NCI-H2107 treated with DMSO at 0.1 percent for 48 hours (cell line): Measurements from ENCODE around the gene CACNA1B.

Experiments
- DNase-seq: peaks from one replicate; lab custom pipeline; 2025; ENCODE audit not compliant: unreplicated experiment; lab: John Stamatoyannopoulos, UW

The CACNA1B gene

DNA sequence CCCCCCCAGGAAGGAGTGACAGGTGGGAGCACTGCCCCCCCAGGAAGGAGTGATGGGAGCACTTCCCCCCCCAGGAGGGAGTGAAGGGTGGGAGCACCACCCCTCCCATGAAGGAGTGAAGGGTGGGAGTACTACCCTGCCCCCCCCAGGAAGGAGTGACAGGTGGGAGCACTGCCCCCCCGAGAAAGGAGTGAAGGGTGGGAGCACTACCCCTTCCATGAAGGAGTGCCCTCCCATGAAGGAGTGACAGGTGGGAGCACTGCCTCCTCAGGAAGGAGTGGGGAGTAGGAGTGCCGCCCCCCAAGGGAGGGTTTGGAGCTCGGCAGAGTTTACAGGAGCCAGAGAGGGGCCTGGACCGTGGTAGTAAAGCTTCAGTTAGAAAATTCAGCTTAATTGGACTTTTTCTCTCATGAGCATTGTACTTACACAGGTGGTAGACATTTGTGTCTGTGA lies 100.7 kb downstream of the CACNA1B start:
- DNase-seq = no peak

DNA sequence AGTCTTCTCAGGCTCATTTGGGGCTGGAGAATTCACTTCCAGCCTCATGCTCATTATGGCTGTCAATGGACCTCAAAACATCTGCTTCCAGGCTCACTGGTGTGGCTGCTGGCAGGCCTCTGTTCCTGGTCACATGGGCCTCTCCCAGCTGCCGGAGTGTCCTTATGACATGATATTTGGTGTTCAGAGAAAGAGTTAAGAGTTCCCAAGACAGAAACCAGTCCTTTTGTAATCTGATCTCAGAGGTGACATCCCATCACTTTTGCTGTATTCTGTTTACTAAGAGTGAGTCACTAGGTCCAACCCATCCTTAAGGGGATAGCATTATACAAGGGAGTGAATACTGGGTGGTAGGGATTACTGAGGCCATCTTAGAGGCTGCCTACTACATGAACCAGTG lies 104.6 kb downstream of the CACNA1B start:
- peak; percentile 15 for DNase-seq

DNA sequence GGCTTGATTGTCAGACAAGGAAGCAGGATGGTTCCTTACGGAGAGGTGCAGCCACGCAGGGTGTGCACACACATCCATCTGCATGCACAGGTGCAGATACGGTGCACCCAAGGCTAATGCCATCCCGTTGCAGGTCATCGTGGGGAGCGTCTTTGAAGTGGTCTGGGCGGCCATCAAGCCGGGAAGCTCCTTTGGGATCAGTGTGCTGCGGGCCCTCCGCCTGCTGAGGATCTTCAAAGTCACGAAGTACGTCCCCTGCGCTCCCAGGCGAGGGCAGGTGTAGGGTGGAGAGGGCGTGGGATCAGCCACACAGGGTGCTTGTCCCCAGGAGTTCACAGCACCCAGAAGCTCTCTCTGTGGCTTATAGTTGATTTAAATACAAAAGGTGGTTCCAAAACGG lies 106.4 kb downstream of the CACNA1B start:
- no peak for DNase-seq

DNA sequence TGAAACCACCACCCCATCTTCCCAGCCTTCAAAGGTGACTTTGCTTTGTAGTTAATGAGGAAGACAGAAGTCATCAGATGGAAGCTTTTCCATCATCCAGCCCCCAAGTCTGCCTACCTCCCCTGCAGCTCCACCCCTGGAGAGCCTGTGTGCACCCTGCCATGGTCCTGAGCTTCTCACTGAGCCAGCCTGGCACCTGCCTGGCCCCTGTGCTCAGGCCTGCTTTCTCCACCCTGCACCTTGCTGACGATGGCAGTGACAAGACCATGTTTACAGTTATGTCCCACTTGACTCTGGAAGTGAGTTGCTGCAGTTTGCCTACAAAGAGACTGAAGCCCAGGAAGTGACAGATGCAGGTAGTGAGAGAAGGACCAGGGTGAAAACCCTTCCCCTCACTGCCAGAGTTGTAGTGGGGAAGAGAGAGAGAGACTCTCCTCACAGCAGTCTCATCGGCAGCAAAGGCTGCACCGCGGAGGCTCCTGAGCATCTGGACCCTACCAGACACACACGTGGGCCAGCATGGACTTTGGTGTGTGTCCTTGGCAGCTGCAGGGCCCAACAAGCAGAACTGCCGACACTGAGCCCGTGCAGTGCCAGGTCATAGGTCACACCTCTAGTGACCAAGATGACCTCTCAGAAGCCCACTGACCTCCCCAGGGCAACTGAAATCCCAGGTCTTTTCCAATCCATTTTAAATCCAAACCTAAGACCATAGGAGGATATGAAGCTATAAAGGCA lies 107.1 kb downstream of the CACNA1B start:
- no peak for DNase-seq

DNA sequence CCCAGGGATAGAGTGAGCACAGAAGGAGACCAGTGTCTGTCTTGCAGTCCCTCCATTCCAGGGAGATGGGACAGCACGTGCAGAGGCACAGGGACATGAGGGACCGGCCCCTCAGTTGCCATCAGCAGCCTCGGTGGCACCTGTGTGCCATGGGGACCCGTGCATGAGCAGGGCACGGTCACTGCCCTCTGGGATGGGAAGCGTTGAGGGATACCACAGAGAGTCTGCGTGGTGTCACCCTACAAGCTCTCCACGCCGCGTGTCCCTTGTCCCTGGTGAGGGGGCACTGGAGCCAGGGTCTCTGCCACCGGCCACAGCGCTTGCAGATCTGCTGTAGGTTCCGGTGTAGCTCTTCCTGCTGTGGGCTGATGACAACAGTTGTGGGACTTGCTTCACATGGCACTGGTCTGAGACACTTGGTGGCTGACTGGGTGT lies 108.1 kb downstream of the CACNA1B start:
- no peak for DNase-seq

DNA sequence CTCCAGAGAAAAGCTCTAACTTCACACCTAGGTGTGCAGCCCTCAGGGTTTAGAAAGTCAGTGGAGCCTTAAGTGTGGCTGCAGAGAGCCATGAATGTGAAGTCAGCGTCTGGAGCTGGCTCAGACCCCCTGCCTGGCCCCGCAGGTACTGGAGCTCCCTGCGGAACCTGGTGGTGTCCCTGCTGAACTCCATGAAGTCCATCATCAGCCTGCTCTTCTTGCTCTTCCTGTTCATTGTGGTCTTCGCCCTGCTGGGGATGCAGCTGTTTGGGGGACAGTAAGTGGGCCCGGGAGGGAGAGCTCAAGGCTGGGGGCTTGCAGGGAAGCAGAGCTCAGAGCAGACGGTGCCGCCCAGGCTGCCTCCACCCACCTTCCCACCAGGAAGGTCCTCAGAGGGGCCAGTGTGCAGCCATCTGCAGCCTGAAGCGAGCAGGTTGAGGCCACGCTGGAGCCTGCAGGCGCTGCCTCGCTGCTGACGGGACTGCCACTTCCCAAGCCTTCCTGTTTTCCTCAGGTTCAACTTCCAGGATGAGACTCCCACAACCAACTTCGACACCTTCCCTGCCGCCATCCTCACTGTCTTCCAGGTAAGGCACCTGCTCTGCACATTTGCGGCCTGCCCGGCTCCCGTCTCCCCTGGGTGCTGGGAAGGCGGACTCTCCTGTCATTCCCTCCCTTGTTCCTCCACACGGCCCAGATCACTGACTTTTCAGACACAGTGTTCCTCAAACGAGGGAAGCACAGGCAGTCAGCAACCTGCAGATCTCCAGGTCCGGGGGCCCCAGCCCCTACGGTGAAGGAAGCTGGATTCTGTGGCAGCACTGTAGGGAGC lies 108.9 kb downstream of the CACNA1B start:
- DNase-seq = no peak

DNA sequence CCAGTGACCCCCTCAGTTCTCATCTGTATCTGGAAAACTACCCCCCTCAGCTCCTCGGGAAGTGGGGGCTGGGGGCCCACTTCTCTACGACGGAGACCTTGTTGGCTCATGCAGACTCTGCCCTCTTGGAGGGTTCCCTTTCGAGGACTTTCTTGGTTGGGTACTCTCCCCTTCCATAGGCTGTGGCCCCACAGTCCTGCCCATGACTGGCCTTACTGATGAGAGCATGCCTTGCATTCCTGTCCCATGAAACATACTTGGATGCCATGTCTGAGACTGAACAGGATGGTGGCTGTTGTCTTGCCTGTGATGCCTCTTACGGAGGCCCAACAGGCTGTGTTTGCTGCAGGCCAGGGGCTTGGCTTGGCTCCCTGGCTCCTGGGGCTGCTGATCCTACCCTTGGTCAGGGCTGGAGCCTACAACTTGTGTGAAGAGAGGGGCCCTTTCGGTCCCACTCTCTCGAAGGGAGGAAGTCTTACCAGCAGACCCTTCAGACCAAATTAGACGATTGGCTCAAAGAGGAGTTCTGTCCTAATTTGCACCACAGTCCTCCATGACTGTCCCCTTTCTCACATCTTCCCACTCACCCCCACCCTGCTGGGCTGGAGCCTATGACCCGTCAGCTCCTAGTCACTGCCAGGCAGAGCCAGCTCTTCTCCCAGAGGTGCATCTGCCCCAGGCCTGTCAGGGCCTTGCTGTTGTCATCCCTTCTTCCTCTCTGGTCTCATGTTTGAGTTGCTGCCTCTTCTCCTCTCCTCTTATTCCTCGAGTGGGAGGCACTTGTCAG lies 109.9 kb downstream of the CACNA1B start:
- no peak for DNase-seq

DNA sequence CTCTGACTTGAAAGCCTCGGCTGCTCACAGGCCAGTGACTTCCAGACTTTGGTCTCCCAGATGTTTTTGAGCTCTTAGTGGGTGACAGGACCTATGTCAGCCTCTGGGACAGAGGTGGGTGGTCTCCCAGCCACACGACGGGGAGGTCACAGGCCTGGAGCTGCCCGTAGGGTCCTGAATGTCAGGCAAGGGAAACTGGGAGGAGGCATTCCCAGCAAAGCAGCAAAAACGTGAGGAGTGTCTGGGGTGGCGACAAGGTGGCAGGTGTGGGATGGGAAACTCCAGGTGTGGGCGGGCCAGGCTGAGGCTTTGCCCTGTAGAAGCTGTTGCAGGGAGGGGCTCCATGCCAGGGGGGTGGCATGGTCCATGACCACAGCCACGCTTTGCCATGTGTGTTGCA lies 110.5 kb downstream of the CACNA1B start:
- no peak for DNase-seq

DNA sequence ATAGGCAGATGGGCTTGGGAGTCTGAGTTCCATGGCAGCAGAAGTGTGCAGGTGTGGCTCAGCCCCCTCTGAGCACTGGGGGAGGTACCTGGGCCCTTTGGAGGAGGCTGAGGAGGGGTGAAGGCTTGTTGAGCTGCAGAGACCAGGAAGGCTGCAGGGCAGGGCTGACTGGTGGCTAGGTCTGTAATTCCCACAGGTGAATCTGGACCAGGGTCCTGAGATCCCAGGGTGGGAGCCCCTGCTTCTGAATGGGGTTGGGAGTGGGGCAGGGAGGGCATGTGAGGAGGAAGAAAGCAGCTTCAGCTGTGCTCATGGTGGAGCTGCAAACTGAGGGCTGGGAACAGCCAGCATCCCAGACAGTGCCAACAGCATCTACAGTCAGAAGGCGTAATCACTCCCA lies 111.1 kb downstream of the CACNA1B start:
- no peak for DNase-seq

DNA sequence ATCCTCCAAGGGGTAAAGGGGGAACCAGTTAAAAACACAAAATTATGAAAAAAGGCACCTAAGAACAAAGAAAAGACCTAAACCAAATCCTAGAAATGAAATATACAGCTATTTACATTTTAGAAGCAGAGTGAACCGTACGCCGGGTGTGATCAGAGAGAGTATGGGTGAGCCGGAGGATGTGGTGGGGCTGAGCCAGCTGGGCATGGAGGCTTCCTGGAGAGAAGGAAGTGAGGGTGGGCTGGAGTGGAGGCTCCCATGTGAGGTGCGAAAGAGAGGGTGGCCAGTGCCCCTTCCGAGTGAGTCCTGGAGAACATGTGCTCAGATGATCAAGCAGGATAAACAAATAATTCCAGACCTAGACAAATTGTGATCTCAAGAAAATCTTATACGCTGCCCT lies 111.6 kb downstream of the CACNA1B start:
- DNase-seq = no peak

DNA sequence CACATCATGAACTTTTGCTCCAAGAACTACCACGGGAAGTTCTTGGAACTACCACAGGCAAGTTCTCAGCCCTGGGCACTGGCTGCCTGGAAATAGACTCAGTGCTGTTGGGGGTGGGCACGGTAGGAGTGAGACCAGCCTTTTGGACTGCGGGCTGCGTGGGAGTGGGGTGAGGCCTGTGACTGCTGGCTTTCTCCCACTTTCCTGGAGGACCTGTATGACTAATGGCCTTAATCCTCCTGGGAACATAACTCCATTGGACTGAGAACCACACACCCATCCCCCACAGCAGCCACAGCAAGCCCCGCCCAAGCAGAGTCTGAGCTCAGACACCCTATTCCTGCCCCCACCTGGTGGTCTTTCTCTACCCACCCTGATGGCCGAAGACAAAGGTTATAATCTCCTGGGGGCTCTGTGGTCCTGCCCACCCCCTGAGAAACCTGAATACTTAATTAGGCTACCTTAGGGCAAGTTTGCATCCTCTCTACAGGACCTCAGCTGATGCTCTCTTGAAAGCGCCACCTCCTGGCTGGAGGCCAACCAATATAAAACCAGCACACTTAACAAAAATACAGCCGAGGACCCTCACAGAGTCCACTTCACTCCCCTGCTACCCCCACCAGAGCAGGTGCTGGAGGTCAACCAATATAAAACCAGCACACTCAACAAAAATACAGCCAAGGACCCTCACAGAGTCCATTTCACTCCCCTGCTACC lies 112.6 kb downstream of the CACNA1B start:
- DNase-seq = no peak

DNA sequence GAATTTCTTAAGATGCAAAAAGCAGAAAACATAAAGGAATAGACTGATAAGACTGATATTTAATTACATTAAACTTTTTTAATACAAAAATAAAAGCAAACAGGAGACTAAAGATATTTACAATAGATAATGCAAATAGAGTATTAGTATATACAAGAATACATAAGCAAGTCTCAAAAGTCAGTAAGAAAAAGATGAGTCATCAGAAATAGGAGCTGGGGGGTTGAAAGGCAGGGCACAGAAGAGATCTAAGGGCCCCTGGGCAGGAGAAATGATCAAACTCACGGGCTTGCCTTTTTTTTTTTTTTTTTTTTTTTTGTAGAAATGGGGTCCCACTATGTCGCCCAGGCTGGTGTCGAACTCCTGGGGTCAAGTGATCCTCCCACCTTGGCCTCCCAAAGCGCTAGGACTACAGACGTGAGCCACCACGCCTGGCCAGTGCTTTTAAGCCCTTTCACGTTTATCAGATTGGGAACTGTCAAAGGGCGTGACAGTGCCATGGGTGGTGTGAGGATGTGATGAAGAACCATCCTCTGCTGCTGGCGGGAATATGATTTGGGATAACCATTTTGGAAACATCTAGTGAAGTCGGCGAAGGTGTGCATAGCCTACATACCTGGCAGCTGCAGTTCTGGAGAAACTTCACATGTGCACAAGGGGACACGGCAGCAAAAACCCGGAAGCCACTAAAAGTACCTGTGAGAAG lies 126.1 kb downstream of the CACNA1B start:
- no peak for DNase-seq

DNA sequence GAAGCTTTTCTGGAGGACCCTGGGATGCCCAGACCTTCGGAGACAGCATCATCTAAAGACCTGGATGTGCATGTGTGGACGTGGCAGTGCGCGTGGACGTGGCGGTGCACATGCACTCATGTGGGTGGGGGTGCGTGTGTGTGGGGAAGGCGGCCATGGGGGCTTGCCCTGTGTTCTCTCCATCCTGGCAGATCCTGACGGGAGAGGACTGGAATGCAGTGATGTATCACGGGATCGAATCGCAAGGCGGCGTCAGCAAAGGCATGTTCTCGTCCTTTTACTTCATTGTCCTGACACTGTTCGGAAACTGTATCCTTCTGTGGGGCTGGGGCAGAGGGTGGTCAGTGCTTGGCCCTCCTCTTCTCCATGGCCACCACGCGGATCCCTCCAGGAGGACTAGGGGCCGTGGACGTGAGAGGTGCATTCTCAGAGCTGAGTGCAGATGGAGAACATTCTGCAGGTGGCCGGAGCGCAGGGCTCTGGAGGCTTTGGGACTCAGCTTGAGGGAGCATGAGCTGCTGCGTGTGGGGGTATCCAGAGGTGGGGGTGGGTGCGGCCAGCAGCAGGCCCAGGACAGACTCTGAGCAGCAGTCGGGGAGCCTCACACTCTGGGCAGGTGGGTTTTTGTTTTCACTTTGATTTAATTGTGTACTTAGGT lies 129.1 kb downstream of the CACNA1B start:
- DNase-seq = no peak

DNA sequence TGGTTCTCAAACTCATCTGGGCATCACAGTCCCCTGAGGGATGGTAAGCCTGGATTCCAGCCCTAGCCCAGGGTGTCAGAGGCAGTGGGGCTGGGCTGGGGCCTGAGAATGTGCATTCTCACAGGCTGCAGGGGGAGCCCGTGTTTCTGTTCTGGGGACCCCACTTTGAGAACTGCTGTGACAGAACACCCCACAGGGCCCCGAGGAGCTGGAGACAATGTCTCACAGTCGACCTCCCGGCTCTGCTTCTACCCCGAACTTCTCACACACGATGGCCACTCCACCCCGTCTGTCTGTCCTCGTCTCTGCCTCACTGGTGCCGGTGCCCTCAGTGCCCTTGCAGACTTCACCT lies 130.0 kb downstream of the CACNA1B start:
- no peak for DNase-seq

DNA sequence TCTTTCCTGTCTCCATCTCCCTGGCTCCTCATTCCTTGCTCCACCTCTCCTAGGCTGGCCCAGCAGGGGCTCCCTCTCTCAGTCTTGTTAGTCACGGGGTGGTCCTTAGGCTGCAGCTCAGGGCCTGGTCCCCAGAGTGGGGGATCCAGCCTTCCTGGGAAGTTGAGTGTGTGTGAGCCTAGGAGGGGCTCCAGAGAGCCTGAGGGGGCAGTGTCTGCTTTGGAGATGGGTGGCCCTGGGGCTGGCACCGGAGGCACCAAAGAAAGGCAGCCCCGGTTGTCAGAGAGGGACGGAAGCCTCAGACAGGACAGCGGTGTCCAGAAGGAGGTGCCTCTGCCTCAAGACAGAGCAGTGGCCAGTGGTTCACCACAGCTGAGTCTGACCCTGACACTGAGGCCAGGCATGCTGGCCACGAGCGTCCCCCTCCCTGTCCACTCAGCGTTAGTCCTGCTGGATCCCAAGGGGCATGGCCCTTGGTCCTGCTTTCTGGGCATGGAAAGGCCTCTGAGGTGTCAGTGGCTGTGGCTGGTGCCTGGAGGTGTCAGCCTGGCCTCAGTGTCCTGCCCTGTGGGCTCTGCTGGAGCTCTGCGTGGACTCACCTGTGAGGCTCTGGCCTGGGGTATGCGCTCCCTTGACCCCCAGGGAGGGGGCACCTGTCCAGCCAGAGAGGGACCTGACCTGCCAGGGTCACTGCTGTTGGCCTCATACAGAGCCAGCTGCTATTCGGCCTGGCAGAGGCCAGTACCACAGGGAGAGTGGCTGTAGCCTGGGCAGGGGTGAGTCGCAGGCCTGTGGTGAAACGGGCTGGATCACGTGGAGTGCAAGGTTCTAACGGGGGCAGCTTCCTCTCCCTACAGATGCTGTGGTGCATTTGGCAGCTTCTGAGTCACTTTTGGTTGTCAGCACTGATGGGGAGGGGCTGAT lies 130.6 kb downstream of the CACNA1B start:
- no peak for DNase-seq

DNA sequence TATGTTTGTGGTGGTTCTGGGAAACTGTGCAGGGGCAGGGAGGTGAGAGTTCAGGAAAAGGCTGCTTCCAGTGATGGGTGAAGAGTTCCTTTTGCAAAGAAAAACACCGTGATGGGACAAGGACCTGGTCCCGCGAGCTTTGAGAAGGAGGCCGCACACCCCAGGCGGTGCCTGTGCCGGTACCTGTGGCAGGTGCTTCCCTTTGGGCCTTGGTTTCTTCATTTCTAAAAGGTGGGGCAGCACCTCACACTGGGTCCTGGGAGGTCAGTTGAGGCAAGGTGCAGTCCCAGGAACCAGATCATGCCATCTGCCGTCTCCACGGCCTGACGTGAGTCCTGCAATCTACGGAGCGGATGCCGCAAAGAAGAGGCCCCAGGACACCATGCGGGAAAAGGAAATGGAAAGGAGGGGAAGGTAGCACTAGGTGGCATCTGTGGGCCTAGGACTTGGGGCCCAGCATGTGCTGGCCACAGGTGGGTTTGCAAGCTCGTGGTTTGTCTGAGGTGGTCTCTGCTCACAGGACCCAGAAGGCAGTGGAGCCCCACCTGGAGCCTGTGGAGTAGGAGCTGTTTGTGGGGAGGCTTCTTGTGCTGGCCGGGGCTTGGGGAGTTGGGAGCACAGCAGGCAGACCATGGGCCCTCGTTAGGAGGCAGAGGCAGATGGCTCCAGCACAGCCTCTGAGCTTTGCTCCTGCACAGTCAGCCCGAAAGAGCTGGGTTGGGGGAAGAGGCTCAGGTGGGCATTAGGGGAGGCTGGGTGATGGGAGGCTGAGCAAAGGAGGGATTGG lies 131.6 kb downstream of the CACNA1B start:
- no peak for DNase-seq

DNA sequence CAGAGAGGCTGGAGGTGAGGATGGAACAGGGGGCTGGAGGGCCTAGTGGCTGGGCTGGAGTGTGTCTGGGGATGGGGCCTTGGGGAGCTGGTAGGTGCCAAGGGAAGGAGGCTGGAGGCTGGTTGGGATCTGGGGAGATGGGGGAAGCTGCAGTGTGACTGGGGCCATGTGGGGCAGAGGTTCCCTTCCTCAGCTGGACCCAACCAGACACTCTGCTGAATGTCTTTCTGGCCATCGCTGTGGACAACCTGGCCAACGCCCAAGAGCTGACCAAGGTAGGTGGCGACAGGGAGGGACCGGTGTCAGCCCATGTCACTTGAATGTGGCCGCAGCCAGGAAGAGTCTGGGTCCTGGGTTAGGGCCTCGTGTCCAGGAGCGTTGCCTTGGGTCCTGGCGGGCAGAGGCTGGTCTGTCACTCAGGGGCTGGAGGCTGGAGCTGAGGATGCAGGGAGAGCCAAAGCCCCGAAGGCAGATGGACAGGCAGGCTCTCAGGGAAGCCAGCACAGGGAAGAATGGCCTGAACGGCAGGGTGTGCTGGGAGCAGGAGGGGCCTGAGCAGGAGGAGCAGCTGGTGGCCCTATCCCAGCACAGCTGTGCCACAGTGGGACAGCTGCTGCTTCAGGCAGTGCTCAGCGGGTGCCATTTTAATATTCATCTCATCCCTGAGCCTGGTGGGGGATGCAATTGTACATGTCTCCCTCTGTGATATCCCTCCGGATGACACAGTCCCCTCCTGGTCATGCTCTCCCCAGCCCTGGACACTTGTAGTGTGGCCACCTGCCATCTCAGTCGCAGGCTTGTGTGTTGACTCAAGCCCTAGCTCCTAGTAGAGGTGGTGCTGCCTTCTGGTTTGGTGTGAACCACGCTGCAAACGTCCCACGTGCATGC lies 132.5 kb downstream of the CACNA1B start:
- no peak for DNase-seq
